DMS153 treated with DMSO at 0.1 percent for 48 hours (cell line): ENCODE results near the gene RDH5.

Experiments
- DNase-seq: peaks from one replicate; lab custom pipeline; 2025; ENCODE audit not compliant: unreplicated experiment; lab: John Stamatoyannopoulos, UW

Gene RDH5, protein sequence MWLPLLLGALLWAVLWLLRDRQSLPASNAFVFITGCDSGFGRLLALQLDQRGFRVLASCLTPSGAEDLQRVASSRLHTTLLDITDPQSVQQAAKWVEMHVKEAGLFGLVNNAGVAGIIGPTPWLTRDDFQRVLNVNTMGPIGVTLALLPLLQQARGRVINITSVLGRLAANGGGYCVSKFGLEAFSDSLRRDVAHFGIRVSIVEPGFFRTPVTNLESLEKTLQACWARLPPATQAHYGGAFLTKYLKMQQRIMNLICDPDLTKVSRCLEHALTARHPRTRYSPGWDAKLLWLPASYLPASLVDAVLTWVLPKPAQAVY

DNA sequence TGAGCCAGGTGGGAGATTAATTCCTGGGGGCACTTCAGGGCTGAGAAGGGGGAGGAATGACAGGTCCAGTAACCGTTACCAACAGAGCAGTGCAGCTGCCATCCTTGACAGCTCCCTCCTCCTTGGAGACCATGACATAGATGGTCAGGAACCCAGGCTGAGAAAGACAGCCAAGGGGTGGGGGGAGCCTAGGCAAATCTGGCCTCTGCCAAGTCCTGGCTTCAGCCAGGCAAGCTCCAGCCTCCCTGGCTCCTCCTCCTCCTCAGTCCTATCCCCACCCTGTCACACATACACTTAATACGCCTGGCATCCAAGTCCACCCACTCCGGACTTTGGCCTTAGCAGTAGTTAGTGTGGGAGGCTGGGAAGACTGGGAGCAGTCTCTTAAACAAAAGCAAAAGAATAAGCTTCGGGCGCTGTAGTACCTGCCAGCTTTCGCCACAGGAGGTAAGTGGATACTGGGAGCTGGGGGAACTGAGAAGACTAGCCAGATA is at the start of gene RDH5:
TSS of gene RDH5 (plus strand) at position 323 of the 494 bp plus-strand sequence. CDS start 792 bp downstream, outside the sequence.
- no peak for DNase-seq

DNA sequence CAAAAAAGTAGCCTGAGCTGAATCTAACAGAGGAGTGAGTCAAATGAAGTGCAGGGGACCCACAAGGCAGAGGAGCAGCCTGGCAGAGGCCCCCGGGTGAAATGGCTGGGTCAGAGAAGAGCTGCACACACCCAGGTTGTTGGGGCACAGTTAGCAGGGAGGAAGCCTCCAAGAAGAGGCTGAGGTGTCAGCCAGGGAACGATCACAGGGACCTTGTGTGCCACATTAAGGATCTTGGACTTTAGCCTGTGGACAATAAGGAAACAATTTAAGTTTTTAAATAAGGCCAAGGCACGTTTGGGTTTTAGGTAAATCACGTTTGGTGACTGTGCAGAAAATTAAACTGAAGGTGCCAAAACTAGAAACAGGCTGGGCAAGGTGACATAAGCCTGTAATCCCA is 48.4 kb upstream of the RDH5 start:
- no peak for DNase-seq

DNA sequence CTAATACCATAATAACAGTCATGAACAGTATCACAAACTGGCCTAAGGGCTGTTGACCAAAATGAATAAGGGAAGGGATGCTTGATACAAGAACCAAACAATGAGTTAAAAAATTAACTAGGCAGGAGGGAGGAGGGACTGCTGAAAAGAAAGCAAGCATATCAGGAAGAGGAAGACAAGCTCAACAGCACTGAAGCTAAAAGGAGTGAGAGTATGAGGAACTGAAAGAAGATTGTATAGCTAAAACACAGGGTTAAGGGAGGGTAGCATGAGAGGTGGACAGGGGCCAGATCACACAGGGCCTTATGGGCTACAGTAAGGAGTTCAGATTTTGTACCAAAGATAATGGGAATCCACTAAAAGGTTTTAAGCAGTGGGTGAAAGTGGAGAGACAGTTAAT is 46.6 kb upstream of the RDH5 start:
- DNase-seq: no peak

DNA sequence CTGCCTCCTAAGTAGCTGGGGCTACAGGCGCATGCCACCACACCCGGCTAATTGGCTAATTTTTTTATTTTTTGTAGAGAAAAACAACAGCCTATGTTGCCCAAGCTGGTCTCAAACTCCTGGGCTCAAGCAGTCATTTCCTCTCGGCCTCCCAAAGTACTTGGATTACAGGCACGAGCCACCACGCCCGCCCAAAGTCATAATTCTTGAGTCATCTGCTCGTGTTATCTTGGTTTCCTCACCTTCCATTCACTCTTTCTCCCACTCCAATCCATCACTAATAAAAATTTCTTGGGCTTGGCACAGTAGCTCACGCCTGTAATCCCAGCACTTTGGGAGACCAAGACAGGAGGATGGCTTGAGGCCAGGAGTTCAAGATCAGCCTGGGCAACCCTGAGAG is 44.5 kb upstream of the RDH5 start:
- no peak for DNase-seq

DNA sequence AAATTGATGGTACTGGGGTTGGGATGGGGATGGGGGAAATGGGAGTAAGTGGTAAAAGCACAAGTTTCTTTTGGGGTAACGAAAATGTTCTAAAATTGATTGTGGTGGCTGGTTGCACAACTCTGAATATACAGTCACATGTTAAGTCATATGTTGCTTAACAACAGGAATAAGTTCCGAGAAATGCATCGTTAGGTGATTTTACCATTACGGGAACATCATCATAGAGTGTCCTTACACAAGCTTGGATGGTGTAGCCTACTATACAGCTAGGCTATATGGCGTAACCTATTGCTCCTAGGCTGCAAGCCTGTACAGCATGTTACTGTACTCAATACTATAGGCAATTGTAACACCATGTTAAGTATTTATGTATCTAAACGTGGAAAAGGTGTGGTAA is 43.5 kb upstream of the RDH5 start:
- DNase-seq: no peak

DNA sequence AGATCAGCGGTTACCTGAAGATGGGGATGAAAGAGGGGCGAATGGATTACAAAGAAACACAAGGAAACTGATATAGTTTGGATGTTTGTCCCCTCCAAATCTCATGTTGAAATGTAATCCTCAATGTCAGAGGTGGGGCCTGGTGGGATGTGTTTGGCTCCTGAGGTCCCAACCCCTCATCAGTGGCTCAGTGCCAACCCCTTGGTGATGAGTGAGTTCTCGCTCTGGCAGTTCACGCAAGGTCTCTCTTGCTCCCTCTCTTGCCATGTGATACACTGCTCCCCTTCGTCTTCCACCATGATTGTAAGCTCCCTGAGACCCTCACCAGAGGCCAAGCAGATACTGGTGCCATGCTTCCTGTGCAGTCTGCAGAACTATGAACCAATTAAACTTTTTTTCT is 40.5 kb upstream of the RDH5 start:
- DNase-seq: no peak

DNA sequence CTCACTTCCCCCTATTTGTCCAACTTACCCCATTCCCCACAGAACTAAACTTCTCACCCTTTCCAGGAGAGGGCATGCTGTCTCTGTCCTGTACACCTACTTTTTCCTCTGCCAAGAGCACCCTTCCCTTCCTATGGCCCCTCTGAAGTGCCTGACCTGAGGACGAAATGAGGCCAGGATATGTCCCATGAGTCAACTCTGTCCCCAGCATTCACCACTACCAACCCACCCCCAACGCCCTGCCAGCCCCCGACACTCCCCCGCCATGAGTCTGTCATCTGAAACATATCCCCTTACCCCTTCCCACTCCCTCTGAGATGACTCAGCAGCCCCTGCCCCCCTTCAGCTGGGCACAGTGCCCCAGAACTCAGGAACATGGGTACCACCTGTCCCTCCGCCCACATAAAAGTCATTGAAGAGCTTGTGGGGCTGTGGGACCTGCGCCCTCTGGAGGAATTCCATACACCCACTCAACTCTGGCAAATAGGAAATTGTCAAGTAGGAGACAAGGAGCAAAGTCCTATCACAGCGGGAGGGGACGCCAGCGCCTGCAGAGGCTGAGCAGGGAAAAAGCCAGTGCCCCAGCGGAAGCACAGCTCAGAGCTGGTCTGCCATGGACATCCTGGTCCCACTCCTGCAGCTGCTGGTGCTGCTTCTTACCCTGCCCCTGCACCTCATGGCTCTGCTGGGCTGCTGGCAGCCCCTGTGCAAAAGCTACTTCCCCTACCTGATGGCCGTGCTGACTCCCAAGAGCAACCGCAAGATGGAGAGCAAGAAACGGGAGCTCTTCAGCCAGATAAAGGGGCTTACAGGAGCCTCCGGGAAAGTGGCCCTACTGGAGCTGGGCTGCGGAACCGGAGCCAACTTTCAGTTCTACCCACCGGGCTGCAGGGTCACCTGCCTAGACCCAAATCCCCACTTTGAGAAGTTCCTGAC is 38.8 kb upstream of the RDH5 start:
- no peak for DNase-seq

DNA sequence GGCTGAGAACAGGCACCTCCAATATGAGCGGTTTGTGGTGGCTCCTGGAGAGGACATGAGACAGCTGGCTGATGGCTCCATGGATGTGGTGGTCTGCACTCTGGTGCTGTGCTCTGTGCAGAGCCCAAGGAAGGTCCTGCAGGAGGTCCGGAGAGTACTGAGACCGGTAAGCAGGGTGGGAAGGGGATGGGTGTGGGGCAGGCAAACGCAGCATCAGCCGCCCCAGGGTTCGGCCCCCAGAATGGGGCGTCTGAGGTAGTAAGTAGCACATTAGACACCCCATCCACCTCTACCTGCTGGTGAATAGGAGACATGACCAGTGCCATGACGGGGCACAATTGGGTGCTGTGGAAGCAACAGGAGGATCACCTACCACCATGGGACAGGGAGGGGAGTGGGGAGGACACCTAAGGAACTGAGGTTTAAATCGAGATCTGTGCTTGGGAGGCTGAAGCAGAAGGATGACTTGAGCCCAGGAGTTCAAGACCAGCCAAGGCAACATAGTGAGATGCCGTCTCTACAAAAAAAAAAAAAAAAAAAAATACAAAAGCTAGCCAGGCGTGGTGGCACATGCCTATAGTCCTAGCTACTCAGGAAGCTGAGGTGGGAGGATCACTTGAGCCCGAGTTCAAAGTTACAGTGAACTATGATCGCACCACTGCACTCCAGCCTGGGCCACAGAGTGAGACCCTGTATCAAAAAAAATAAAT is 38.0 kb upstream of the RDH5 start:
- DNase-seq: no peak

DNA sequence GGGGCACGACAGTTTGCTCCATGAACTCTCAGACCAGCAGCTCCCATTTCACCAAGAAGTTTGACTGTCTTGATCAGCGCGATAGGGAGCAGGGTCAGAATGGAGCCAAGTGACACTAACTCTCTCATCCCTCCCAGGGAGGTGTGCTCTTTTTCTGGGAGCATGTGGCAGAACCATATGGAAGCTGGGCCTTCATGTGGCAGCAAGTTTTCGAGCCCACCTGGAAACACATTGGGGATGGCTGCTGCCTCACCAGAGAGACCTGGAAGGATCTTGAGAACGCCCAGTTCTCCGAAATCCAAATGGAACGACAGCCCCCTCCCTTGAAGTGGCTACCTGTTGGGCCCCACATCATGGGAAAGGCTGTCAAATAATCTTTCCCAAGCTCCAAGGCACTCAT is 36.5 kb upstream of the RDH5 start:
- DNase-seq: no peak

DNA sequence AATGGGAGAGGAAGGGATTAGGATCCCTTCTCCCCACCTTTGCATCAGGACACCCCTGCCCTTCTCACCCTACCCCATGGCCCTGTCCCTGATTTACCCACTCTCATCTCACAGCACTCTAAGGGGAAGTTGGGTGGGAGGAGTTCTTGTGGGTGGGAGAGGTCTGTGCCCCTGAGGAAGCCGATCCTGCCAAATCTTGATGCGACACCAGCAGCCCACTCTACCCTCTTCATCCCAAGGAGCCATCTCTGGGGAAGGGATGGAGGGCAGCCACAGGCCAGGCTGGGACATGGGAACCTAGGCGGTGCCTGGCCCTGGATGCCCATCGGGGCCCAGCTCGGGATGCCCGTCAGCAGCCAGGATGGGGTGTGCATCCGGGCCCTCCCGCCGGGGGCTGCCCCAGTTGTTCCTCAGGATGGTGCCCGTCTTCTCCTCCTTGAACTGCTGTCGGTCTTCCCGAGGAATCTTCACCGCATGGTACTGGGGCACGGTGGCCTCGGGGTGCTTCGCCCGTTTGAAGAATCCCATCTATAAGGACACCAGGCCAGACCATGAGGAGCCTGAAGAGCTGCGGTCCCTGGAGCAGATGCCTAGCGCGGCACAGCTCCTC is 35.3 kb upstream of the RDH5 start:
- DNase-seq: no peak

DNA sequence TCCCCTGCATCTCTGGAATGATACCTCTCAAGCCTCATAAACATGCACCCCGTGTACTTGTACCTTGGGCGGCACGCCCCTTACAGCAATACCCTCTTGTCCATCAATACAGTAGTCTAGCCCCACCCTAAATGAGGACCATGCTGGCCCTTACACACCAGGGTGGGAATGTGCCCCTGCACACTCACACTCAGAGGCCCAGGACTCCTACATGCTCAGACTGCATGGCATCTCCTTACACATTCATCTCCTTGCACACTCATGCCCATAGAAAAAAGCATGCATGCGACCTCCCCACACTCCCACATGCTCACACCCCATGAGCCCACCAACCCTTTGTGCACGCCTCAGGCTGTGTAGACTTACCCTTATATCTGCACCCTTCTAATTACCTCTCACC is 34.5 kb upstream of the RDH5 start:
- DNase-seq: no peak

DNA sequence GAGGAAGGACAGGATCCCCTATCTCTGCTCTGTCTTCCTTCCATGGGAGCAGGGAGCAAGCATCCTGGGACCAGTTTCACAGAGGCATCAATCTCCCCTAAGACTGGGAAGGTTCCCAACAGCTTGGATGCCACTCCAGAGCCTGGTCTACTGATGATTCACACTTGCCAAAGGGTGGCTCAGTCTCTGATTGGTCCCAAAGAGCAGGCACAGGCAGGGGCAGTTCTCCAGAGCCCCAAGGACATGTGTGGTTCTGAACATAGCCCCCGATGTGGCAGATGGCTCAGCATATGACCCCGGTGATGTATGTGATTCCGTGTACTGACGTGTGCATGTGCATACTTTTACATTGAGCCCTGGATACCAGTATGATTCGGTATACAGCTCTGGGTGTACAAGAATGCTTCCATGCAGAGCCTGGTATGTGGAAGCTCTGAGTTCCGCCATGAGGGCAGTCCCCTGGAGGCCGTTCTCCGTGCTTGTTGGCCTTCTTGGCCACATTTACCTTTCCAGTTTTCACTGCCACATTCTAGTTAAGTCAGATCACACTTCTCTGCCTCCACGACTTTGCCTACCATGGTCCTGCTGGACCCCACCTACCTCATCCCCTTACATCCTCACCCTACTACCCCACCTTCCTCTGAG is 33.7 kb upstream of the RDH5 start:
- no peak for DNase-seq

DNA sequence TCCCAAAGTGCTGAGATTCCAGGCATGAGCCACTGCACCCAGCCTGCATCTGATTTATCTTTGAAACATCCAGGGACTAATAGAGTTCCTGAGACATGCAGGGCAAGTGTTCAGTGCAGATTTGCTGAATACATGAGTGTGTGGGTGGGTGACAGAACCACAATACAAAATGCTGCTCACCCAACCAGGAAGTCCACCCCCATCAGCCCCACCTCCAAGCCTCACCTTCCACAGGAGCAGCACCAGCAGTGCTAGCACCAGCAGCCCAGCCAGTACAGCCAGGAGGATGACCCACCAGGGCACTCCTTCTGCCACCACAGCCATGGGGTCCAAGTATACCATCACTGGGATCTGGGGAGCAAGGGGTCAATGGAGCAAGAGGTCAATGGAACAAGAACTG is 32.4 kb upstream of the RDH5 start:
- DNase-seq: no peak

DNA sequence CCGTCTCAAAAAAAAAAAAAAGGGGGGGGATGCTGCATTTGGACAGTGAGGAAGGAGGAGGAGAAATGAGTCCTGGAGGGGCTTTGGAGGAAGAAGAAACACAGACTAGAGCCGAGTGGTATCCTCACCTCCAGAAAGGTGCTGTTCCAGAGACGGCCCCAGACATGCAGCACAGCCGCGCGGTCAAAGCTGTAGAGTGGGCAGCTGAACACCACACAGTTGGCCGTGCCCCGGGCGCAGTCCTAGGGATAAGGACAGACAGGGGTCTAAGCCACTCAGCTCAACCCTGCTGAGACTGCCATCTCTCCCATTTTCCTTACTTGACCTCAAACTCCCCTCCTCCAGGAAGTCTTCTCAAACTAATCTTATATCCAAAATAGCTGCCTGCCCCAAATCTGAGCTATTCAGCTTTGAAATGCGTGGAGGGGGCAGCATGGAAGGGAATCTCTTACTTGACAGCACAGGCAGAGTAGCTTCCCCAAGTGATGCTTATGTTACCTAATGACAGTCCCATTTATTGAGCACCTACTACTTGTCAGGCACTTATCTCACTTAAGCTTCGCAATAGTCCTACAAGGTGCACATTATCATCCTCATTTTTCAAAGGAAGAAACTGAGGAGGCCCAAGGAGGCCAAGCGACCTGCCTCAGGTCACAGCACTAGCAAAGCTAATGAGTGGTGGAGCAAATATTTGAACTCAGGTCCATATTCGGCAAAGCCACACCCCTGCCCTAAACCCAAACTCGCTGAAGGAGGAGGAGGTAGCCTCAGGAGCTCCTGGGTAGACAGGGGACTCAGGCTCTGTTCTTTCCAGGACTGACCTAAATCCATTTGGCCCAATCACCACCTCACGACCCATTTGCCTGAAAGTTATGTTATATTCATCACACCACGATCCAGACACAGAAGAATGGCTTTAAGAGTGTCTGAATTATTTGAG is 31.2 kb upstream of the RDH5 start:
- DNase-seq: no peak

DNA sequence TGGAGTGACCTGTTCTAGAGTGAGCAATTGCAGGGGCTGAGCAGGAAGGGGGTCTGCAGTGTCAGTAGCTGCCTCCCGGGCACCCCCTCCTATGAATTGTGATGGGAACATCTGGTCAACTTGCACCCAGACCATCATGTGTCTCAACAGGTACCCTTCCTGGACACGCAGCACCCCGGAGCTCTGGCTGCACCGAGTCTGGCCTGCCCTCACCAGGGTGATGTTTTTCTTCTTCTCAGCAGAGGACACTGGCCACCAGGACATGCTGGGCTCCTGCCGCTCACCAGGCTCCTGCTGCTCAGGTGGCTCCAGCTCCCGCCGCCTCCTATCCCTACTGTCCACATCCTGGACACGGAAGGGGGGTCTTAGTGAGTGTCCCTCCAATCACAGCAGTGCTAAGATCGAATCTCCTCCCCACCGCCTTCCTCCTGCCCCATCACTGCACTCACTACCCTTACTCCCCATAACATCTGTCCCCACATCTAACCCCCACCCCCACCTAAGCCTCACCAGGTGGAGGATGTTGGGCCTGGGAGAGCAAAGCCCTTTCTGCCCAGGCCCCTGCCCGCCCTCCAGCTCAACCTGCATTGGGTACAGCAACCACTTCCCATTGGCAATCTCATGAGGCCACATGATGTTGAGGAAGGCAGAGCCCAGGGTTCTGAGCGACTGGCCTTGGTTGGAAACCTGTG is 27.4 kb upstream of the RDH5 start:
- DNase-seq: no peak

DNA sequence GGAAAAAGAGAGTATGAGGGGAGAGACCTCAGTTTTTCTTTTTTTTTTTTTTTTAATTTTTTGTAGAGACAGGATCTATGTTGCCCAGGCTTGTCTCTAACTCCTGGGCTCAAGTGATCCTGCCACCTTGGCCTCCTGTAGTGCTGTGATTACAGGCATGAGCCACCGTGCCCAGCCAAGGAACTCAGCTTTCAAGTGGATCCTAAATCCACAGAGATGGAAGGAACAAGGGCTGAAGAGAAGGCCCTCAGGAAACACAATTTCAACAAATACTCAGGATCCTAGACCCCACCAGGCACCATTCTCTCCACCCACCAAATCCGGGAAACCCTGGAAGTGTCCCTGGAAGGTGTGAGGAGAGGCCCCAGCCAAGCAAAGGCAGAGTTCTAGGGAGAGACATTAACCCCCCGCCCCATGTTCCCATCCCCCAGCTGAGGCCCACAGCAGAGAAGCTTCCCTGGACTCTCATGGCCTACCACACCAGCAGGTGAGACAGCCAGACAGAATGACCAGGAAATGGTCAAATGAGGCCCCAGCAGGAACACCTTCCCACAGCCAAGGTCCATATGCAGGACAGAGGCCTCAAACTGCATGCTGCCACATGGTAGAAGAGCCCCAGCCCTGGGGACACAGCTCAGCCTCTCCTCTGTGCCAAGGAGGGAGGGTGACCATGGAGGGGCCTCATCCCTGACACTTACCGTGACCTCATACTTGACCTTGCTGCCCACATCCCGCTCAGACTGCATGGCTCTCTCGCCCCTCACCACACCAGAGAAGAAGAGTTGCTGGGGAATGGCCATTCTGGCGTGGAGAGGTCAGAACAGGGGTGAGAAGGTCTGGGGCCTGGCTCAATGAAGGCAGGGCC is 26.6 kb upstream of the RDH5 start:
- DNase-seq: no peak

DNA sequence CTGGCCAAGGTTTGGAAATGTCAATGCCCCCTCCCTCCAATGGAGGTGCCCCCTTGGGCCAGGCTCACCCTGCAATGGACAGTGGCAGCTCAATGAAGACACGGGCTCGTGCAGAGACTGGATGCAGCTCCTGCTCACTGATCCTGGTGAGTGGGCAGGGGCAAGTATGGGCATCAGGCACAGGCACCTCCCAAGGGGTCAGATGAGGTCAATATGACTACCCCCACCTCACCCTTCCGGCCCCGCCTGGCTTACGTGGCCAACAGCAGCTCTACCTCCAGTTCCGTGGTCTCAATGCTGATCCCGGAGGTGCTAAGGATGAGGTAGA is 26.0 kb upstream of the RDH5 start:
- DNase-seq: no peak

DNA sequence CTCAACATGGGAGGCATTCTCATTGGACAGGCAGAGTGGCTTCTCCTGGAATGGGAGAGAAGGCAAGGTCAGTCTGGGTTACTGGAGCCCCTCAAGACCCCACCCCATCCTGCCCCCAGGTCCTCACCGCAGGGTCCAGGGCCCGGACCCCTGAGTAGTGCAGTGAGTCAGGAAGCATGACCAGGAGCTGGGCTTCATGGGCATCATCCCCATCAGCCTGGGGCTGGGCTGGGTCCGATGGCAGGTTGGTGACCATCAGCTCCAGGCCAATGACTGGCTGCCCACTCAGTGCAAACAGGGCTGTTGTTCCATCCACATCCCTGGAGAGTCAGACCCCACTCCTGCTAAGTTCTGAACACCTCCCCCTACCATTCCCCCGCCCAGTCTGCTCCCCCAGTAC is 25.5 kb upstream of the RDH5 start:
- no peak for DNase-seq
